GM21737 (cell line): Measurements from ENCODE around the gene COL9A3.

ENCODE experiments used
- ATAC-seq: cut with Tn5 transposase; IDR thresholded peaks from one replicate; pipeline ENCODE4 v1.9.1; 2021; ENCODE audit warnings: mild to moderate bottlenecking, moderate library complexity; ENCODE audit not compliant: unreplicated experiment

COL9A3 gene

GRCh38 chr20:62876902-62877816 lies 60.3 kb downstream of the COL9A3 start:
- no peak for ATAC-seq

GRCh38 chr20:62878244-62879038 lies 61.6 kb downstream of the COL9A3 start:
- ATAC-seq: no peak

- no peak for ATAC-seq
Observed at GRCh38 chr20:62879275-62880146, 62.7 kb downstream of the COL9A3 start.

- no peak for ATAC-seq
Observed at GRCh38 chr20:62880147-62880934, 63.5 kb downstream of the COL9A3 start.

GRCh38 chr20:62880935-62881661 lies 64.2 kb downstream of the COL9A3 start:
- no peak for ATAC-seq

GRCh38 chr20:62881662-62882395 lies 65.0 kb downstream of the COL9A3 start:
- ATAC-seq: no peak

GRCh38 chr20:62882426-62882825 lies 65.6 kb downstream of the COL9A3 start:
- ATAC-seq: no peak

GRCh38 chr20:62884556-62884955 lies 67.7 kb downstream of the COL9A3 start:
- ATAC-seq: no peak

- no peak for ATAC-seq
Observed at GRCh38 chr20:62885046-62885895, 68.4 kb downstream of the COL9A3 start.

GRCh38 chr20:62885896-62886708 lies 69.3 kb downstream of the COL9A3 start:
- no peak for ATAC-seq

GRCh38 chr20:62886709-62887058 lies 69.8 kb downstream of the COL9A3 start:
- ATAC-seq: no peak

GRCh38 chr20:62887152-62887859 lies 70.5 kb downstream of the COL9A3 start:
- no peak for ATAC-seq

- ATAC-seq: no peak
Observed at GRCh38 chr20:62887860-62888239, 71.0 kb downstream of the COL9A3 start.

- no peak for ATAC-seq
Observed at GRCh38 chr20:62888406-62888805, 71.6 kb downstream of the COL9A3 start.

- ATAC-seq: no peak
Observed at GRCh38 chr20:62888910-62889309, 72.1 kb downstream of the COL9A3 start.

GRCh38 chr20:62889411-62889810 lies 72.6 kb downstream of the COL9A3 start:
- ATAC-seq: no peak

GRCh38 chr20:62889871-62890270 lies 73.0 kb downstream of the COL9A3 start:
- ATAC-seq: no peak
